Gastrocnemius medialis (tissue), 4 donors: ENCODE results near the gene MKLN1. TPM values are rescaled to one million over a fixed set of nuclear protein-coding genes. Genes with fewer than 3 reads are reported as not detected.
A peak's percentile ranks its signal among the peaks of the same experiment; 100 is the strongest.

ENCODE experiments used
- ATAC-seq, 2 donors: fragments of 150-250 bp; one replicate each; pipeline ENCODE4 v1.9.1; 2016
- DNase-seq, 2 donors: peaks; one replicate each; pipeline ENCODE4 v3.0.0-alpha.2; 2019
- H3K27ac ChIP-seq, 4 donors: fragments of 200-600 bp; sonication (generic); 1 replicate in 1 of 4; 2 replicates in 3 of 4; pipeline ENCODE4 v1.5.1; 2016 to 2018; ENCODE audit warnings: mild to moderate bottlenecking in 2 of 4, moderate library complexity in 1 of 4
- H3K27me3 ChIP-seq, 3 donors: fragments of 200-600 bp; sonication (generic) in 2 of 3; 1 replicate in 1 of 3; 2 replicates in 2 of 3; pipeline versions ENCODE4 v1.5.1 to v1.6.0; 2016 to 2019; ENCODE audit warnings: mild to moderate bottlenecking in 1 of 3, moderate library complexity in 1 of 3
- H3K36me3 ChIP-seq, 2 donors: fragments of 200-600 bp; sonication (generic) in 1 of 2; one replicate each; pipeline ENCODE4 v1.5.1; 2017 to 2018
- H3K4me1 ChIP-seq, 2 donors: fragments of 200-600 bp; sonication (generic) in 1 of 2; one replicate each; pipeline ENCODE4 v1.5.1; 2016 to 2017; ENCODE audit warnings: mild to moderate bottlenecking in 2 of 2
- H3K4me3 ChIP-seq, 4 donors: fragments of 200-600 bp; sonication (generic) in 3 of 4; 1 replicate in 1 of 4; 2 replicates in 3 of 4; pipeline ENCODE4 v1.5.1; 2016 to 2019; ENCODE audit warnings: mild to moderate bottlenecking in 2 of 4
- H3K9me3 ChIP-seq, 3 donors: fragments of 200-600 bp; sonication (generic) in 2 of 3; 1 replicate in 1 of 3; 2 replicates in 2 of 3; pipeline ENCODE4 v1.5.1; 2016 to 2019
- POLR2A ChIP-seq, 2 donors: fragments of 450-650 bp; IDR thresholded peaks; one replicate each; pipeline ENCODE4 v1.6.1; 2017; ENCODE audit warnings: antibody characterized with exemption in 2 of 2, mild to moderate bottlenecking in 2 of 2, moderate library complexity in 2 of 2
- in situ Hi-C, 4 donors: fragments of 200-750 bp; cut with MboI; loops; one replicate each; pipeline versions ENCODE4 v1.15.0 to v1.8.0; 2017; ENCODE audit warnings: low sequenced_read_pairs in 4 of 4
- intact Hi-C: fragments of 100-400 bp; cut with DNase I; formaldehyde crosslinking; loops from one replicate; pipeline ENCODE4 v1.15.1; 2023; ENCODE audit warnings: low total_unique reads
- total RNA-seq, 4 donors: library from RNA; depleted of rRNA; stranded (reverse); fragments of >200 nt; gene quantifications; one replicate each; pipeline versions ENCODE4 v1.1.0 to v1.2.3, GENCODE V29; 2016
- TF ChIP-seq, protein P1 (sequence below), 5 experiments: fragments of 450-650 bp in 3 of 5; fragments of 200-600 bp in 2 of 5; sonication (generic) in 2 of 5; IDR thresholded peaks in 4 of 5; conservative IDR thresholded peaks in 1 of 5; 1 replicate in 4 of 5; 2 replicates in 1 of 5; pipeline ENCODE4 v1.5.1; 2016 to 2019; ENCODE audit warnings: antibody characterized with exemption in 5 of 5, mild to moderate bottlenecking in 3 of 5, moderate library complexity in 3 of 5

Gene MKLN1
- total RNA-seq, 4 donors from 2014 or later = 29.1 to 81.1 (median 48.9) TPM

DNA sequence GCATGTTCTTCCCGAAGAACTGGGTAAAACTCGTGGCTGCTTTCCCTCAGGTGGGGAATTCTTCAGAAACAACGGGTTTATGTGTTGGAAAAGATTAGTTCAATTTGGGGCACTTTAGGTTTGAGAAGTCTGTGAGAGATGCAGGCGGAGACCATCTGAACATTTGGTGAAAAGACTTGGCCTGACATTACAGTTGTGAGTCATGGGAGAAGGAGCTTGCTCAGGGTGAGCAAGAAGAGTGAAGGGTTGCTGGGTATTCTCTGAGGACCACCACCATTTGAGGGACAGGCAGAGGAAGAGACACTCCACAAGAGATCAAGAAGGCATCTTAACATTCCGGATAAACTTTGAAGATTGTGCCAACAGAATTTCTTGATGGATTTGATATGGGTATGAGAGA lies 140.1 kb downstream of the MKLN1 start:
- Histone ChIP-seq H3K4me3 (no peak overlapping the region), H3K27ac (peak overlapping the region in 1 of 4 donors; percentile 31), H3K4me1 (peaks cover 23 to 40% of the 10 kb centered on the region in 2 donors), H3K36me3 (peaks cover 0 to 73% of the 10 kb centered on the region in 2 donors), H3K27me3 (no peaks in the 10 kb centered on the region), H3K9me3 (no peaks in the 10 kb centered on the region)
- intact Hi-C loops = no loop called here
- DNase-seq = no peak
- no peak for ATAC-seq
- in situ Hi-C loops = no loop called here
- TF ChIP-seq POLR2A (IDR thresholded peaks at IDR 0.05) = no peak
- TF ChIP-seq, protein P1, sequence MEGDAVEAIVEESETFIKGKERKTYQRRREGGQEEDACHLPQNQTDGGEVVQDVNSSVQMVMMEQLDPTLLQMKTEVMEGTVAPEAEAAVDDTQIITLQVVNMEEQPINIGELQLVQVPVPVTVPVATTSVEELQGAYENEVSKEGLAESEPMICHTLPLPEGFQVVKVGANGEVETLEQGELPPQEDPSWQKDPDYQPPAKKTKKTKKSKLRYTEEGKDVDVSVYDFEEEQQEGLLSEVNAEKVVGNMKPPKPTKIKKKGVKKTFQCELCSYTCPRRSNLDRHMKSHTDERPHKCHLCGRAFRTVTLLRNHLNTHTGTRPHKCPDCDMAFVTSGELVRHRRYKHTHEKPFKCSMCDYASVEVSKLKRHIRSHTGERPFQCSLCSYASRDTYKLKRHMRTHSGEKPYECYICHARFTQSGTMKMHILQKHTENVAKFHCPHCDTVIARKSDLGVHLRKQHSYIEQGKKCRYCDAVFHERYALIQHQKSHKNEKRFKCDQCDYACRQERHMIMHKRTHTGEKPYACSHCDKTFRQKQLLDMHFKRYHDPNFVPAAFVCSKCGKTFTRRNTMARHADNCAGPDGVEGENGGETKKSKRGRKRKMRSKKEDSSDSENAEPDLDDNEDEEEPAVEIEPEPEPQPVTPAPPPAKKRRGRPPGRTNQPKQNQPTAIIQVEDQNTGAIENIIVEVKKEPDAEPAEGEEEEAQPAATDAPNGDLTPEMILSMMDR (IDR thresholded peaks at IDR 0.05 in 4 of 5, conservative IDR thresholded peaks at IDR 0.05 in 1 of 5) = no peak

DNA sequence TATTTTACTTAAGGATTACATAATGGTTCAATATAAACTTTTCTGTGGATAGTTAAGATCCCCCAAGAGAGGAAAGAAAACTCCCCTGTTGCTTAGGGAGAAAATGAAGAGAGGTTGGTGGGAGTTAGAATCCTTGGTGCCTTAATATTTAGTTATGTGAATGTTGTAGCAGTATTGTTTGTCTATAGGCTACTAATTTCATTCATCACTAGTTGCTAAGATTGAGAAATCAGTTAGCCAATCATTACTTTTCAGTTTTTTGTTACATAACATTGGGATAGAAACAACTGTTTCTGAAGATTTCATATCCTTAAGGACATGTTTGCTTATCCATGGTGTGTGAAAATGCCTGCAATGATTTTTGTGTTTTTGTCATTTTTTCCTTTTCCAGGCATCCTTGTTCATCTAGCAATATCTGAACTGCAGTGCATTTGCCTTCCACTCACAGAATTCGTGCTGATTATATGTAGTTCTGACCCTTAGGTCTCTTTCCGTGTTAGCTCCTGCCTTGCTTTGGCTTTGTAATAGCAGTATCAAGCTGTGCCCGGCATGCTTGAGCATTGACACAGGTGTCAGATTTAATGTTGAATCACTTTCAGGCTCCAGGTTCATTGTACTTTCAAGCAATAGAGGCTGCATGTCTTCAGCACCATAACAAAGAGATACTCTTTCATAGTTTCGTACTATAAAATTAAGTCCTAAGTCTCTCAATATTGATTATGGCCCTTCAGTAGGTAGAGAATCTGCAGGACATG lies 143.8 kb downstream of the MKLN1 start:
- peak; percentile 69 to 88 for ATAC-seq
- in situ Hi-C loops = no loop called here
- intact Hi-C loops = no loop called here

DNA sequence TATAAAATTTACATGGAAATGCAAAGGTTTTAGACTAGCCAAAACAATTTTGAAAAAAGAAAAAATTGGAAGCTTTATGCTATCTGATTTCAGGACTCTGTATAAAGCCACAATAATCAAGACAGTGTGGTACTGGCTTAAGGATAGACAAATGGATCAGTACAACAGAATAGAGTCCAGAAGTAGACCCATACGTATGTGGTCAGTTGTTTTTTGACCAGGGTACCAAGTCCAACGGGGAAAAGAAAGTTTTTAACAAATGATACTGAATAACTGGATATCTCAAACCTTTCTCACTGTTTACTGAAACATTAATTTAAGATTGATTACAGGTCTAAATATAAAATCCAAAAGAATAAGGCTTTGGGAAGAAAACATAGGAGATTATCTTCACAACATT lies 149.1 kb downstream of the MKLN1 start:
- intact Hi-C loops = no loop called here
- H3K27me3 ChIP-seq = no peaks in the 10 kb centered on the region
- no peak for DNase-seq
- no peaks in the 10 kb centered on the region for H3K9me3 ChIP-seq
- H3K36me3 ChIP-seq = peaks cover 0 to 21% of the 10 kb centered on the region in 2 donors
- no peak for TF ChIP-seq POLR2A (IDR thresholded peaks at IDR 0.05)
- TF ChIP-seq, protein P1 (IDR thresholded peaks at IDR 0.05 in 4 of 5, conservative IDR thresholded peaks at IDR 0.05 in 1 of 5) = no peak
- no peak overlapping the region for H3K27ac ChIP-seq
- ATAC-seq = no peak
- in situ Hi-C loops = no loop called here
- no peak overlapping the region for H3K4me3 ChIP-seq
- H3K4me1 ChIP-seq = peaks cover 6 to 14% of the 10 kb centered on the region in 2 donors

More for the DNA sequence above, 143.8 kb downstream of the MKLN1 start:
- Histone ChIP-seq H3K27me3 (no peaks in the 10 kb centered on the region), H3K4me3 (no peak overlapping the region), H3K9me3 (no peaks in the 10 kb centered on the region), H3K27ac (peak overlapping the region; percentile 1 to 61 (median 34)), H3K36me3 (peaks cover 0 to 50% of the 10 kb centered on the region in 2 donors), H3K4me1 (peaks cover 23 to 40% of the 10 kb centered on the region in 2 donors)
- TF ChIP-seq, protein P1 (IDR thresholded peaks at IDR 0.05 in 4 of 5, conservative IDR thresholded peaks at IDR 0.05 in 1 of 5) = no peak
- peak in 1 of 2 donors; percentile 27 for DNase-seq

DNA sequence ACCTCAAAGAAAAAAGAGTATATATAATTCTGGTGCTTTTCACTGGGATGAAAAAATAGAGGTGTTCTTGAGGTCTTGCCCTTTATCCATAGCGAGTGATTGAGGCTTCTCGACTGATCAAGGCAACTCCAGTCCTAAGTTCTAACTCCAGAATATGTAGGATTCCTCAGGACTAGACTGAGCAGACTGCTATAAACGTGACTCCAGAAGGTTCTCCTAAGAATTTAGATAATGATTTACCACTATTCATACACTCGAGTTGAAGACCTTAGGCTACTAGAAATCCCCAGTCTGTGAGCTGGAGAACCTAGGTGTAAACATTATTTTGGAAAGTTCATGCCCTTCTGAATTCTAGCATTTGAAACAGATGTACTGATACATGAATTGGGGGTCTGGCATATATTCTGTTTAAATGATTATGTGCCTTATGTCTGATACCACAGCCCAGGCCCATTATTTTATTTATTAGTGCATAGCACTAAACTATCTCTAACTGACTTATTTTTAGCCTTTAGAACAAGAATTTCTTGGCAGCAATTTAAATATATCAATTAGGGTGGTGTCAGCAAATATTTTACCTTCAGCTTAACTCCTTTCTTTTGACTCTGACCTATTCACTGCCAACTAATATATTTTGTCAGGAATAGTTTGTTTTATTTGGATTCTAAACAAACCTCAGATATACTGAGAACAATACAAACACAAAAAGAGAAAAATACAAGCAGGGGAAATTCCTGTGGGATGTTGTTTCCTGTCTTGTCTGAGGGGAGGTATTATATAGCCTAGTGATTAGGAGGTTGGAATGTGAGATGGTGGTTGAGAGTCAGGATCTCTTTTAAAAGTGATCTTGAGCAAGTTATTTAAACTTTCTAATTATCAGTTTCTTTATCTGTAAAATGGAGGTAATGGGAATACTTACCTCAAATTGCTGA lies 153.0 kb downstream of the MKLN1 start:
- intact Hi-C loops = no loop called here
- no peak for TF ChIP-seq POLR2A (IDR thresholded peaks at IDR 0.05)
- TF ChIP-seq, protein P1 (IDR thresholded peaks at IDR 0.05 in 4 of 5, conservative IDR thresholded peaks at IDR 0.05 in 1 of 5) = no peak
- Histone ChIP-seq H3K36me3 (peaks cover 0 to 12% of the 10 kb centered on the region in 2 donors), H3K4me3 (no peak overlapping the region), H3K4me1 (peaks cover 0 to 20% of the 10 kb centered on the region in 2 donors), H3K27me3 (no peaks in the 10 kb centered on the region), H3K27ac (no peak overlapping the region), H3K9me3 (no peaks in the 10 kb centered on the region)
- in situ Hi-C loops = no loop called here
- no peak for DNase-seq
- no peak for ATAC-seq
